MM.1S (cell line): ENCODE results near the gene JCAD.

Source experiments
- DNase-seq: peaks from one replicate; pipeline ENCODE4 v3.0.0-alpha.2; 2015
- H2AFZ ChIP-seq: fragments of 300-600 bp; sonication (generic); 2 replicates; pipeline ENCODE4 v1.6.0; 2016; ENCODE audit warnings: antibody characterized with exemption, low read length
- H3F3A ChIP-seq: fragments of 300-600 bp; sonication (generic); 2 replicates; pipeline ENCODE4 v1.6.1; 2016; ENCODE audit warnings: mild to moderate bottlenecking, antibody characterized with exemption, low read length, moderate library complexity, mixed read lengths; ENCODE audit not compliant: insufficient read depth
- H3K27ac ChIP-seq: fragments of 300-600 bp; sonication (generic); 2 replicates; pipeline ENCODE4 v1.5.1; 2016; ENCODE audit warnings: mild to moderate bottlenecking, low read length
- H3K27me3 ChIP-seq: fragments of 300-600 bp; sonication (generic); replicated peaks from 2 replicates; pipeline ENCODE4 v1.6.0; 2016; ENCODE audit warnings: low read length; ENCODE audit not compliant: insufficient read depth
- H3K36me3 ChIP-seq: fragments of 300-600 bp; sonication (generic); replicated peaks from 2 replicates; pipeline ENCODE4 v1.6.1; 2016; ENCODE audit warnings: mild to moderate bottlenecking, low read length, mixed read lengths; ENCODE audit not compliant: insufficient read depth
- H3K4me1 ChIP-seq: fragments of 300-600 bp; sonication (generic); 2 replicates; pipeline ENCODE4 v1.6.1; 2016; ENCODE audit warnings: low read length, mixed read lengths
- H3K4me2 ChIP-seq: fragments of 300-600 bp; sonication (generic); 2 replicates; pipeline ENCODE4 v1.6.0; 2016; ENCODE audit warnings: low read depth, low read length
- H3K4me3 ChIP-seq: fragments of 300-600 bp; sonication (generic); 2 replicates; pipeline ENCODE4 v1.5.1; 2016; ENCODE audit warnings: low read length, mixed read lengths
- H3K79me2 ChIP-seq: fragments of 300-600 bp; sonication (generic); 2 replicates; pipeline ENCODE4 v1.6.1; 2016; ENCODE audit warnings: mixed run types, low read length, mixed read lengths
- H3K9ac ChIP-seq: fragments of 300-600 bp; sonication (generic); 2 replicates; pipeline ENCODE4 v1.6.1; 2016; ENCODE audit warnings: low read length, mixed read lengths
- H3K9me2 ChIP-seq: fragments of 300-600 bp; sonication (generic); replicated peaks from 2 replicates; pipeline ENCODE4 v1.6.1; 2016; ENCODE audit warnings: mild to moderate bottlenecking, low read length, mixed read lengths; ENCODE audit not compliant: insufficient read depth
- H3K9me3 ChIP-seq: fragments of 300-600 bp; sonication (generic); replicated peaks from 2 replicates; pipeline ENCODE4 v1.6.1; 2016; ENCODE audit warnings: mild to moderate bottlenecking, low read length, mixed read lengths; ENCODE audit not compliant: insufficient read depth
- H4K20me1 ChIP-seq: fragments of 300-600 bp; sonication (generic); 2 replicates; pipeline ENCODE4 v1.6.1; 2016; ENCODE audit warnings: mild to moderate bottlenecking, low read length, moderate library complexity, mixed read lengths; ENCODE audit not compliant: insufficient read depth
- EZH2 ChIP-seq: fragments of 300-600 bp; sonication (generic); optimal IDR thresholded peaks from 2 replicates; pipeline ENCODE3; 2017; ENCODE audit warnings: low read depth, mild to moderate bottlenecking, antibody characterized with exemption, low read length, mixed read lengths
- EZH2phosphoT487 ChIP-seq: fragments of 300-600 bp; sonication (generic); IDR thresholded peaks from 2 replicates; pipeline ENCODE4 v1.6.1; 2018; ENCODE audit warnings: antibody characterized with exemption, low read length
- TF ChIP-seq, protein P1 (sequence below): fragments of 300-600 bp; sonication (generic); IDR thresholded peaks from 2 replicates; pipeline ENCODE4 v1.5.1; 2016; ENCODE audit warnings: antibody characterized with exemption, low read length, mixed read lengths

JCAD gene

DNA sequence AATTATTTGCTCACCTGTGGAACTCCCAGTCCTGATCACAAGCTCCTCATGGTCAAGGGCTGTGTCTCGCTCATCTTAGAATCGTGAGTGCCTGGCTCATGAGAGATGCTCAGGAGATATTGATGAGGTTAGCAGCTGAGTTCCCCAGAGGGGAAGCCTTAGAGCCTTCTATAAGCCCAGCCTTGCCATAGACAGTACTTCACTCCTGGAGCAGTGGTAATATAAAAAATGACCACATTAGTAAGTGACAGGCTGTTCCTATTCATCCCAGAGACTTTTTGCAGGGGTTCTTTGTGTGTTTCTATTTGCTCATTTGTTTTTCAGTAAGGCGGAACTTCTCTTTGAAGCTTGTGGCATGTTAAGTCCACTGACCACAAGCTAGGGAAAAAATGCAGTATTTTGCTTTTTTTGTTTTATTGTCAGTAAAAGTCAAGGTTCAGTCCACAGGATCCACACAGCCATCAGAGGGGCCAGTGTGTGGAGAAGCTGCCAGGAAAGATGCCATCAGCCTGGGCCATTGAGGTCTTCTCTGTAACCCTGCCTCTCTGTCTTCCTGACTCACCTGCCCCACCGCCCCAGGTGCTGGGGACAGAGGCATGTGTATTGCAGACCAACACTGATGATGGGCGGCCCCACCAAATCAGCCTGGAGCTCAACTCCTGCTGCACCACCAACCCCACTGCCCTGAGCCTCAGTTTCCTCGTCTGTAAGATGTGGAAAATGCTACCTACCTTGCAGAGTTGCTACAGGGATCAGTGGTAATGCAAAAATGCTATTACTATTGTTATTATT, 36.4 kb upstream of the JCAD start:
- H3K9me3 ChIP-seq, result no peaks in the 10 kb centered on the region
- H3K9me2 ChIP-seq, result no peaks in the 10 kb centered on the region
- no peaks in the 10 kb centered on the region for H3F3A ChIP-seq
- TF ChIP-seq EZH2phosphoT487 (no peak), EZH2 (no peak)
- TF ChIP-seq, protein P1, sequence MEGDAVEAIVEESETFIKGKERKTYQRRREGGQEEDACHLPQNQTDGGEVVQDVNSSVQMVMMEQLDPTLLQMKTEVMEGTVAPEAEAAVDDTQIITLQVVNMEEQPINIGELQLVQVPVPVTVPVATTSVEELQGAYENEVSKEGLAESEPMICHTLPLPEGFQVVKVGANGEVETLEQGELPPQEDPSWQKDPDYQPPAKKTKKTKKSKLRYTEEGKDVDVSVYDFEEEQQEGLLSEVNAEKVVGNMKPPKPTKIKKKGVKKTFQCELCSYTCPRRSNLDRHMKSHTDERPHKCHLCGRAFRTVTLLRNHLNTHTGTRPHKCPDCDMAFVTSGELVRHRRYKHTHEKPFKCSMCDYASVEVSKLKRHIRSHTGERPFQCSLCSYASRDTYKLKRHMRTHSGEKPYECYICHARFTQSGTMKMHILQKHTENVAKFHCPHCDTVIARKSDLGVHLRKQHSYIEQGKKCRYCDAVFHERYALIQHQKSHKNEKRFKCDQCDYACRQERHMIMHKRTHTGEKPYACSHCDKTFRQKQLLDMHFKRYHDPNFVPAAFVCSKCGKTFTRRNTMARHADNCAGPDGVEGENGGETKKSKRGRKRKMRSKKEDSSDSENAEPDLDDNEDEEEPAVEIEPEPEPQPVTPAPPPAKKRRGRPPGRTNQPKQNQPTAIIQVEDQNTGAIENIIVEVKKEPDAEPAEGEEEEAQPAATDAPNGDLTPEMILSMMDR, result no peak
- H3K27me3 ChIP-seq, result no peaks in the 10 kb centered on the region
- no peak overlapping the region for H2AFZ ChIP-seq
- H3K27ac ChIP-seq, result no peak overlapping the region
- H4K20me1 ChIP-seq, result no peaks in the 10 kb centered on the region
- no peaks in the 10 kb centered on the region for H3K4me1 ChIP-seq
- H3K9ac ChIP-seq, result no peak overlapping the region
- H3K4me2 ChIP-seq, result no peak overlapping the region
- no peaks in the 10 kb centered on the region for H3K79me2 ChIP-seq
- no peaks in the 10 kb centered on the region for H3K36me3 ChIP-seq
- DNase-seq, result no peak
- H3K4me3 ChIP-seq, result no peak overlapping the region

DNA sequence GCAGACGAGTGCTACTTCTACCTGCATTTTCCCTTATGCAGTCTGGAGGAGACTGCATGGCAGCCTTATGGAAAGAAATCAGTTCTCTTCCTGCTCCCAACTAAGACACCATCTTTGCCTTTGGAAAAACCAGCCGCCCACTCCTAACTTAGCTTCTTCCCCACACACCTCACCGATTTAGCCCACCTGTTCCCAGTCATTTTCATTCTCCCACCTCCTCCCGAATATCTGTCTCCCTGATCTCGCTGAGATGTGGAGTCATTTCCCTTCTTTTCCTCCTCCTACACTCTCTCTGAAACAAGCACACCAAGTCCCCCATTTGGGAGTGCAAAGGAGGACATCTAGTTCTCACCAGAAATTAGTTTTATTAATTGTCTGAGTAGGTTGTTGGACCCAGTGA, 35.2 kb upstream of the JCAD start:
- H3K4me2 ChIP-seq, result no peak overlapping the region
- no peaks in the 10 kb centered on the region for H3K9me3 ChIP-seq
- no peak overlapping the region for H3K27ac ChIP-seq
- H3K36me3 ChIP-seq, result no peaks in the 10 kb centered on the region
- H3K27me3 ChIP-seq, result no peaks in the 10 kb centered on the region
- DNase-seq, result no peak
- H3K9ac ChIP-seq, result no peak overlapping the region
- no peak overlapping the region for H3K4me3 ChIP-seq
- no peaks in the 10 kb centered on the region for H3K79me2 ChIP-seq
- H2AFZ ChIP-seq, result no peak overlapping the region
- H3K4me1 ChIP-seq, result no peaks in the 10 kb centered on the region
- H3K9me2 ChIP-seq, result no peaks in the 10 kb centered on the region
- no peak for TF ChIP-seq EZH2
- no peak for TF ChIP-seq EZH2phosphoT487
- TF ChIP-seq, protein P1, result no peak
- H3F3A ChIP-seq, result no peaks in the 10 kb centered on the region
- no peaks in the 10 kb centered on the region for H4K20me1 ChIP-seq

DNA sequence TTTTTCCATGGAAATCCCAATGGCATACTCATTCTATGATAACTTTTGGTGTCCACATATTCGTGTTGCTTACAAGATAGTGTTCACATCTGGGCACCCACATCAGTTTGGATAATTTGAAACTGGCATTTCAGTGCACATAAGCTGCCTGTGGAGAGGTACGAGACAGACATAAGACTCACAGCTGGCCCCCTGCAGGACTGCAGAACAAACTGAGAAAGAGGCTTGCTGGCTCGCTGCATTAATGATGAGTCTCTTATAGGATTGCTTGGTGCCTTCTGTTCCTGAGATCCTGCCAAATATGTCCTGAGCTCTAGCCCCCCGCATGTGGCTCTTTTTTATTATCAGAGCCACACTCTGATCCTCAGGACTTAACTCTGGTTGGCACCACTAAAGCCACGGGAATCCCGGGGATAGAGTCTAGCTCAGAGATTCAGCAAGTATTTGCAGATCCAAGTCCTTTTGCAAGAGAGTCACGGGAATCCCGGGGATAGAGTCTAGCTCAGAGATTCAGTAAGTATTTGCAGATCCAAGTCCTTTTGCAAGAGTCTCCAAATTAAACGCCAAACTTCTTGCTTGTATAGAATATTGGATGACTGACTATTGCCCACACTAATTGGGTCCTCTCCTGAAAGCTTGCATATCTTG, 34.0 kb upstream of the JCAD start:
- Histone ChIP-seq H3K27me3 (no peaks in the 10 kb centered on the region), H2AFZ (no peak overlapping the region), H4K20me1 (no peaks in the 10 kb centered on the region), H3K36me3 (no peaks in the 10 kb centered on the region), H3K4me1 (no peaks in the 10 kb centered on the region), H3K4me2 (no peak overlapping the region), H3K9me3 (no peaks in the 10 kb centered on the region), H3K27ac (no peak overlapping the region), H3K9ac (no peak overlapping the region), H3K79me2 (no peaks in the 10 kb centered on the region), H3F3A (no peaks in the 10 kb centered on the region), H3K4me3 (no peak overlapping the region), H3K9me2 (no peaks in the 10 kb centered on the region)
- no peak for DNase-seq
- no peak for TF ChIP-seq EZH2
- TF ChIP-seq, protein P1, result no peak
- no peak for TF ChIP-seq EZH2phosphoT487
